Suprapubic skin (tissue), 4 donors: Measurements from ENCODE around the gene KLF9. TPM values are rescaled to one million over a fixed set of nuclear protein-coding genes. Genes with fewer than 3 reads are reported as not detected.

Source experiments
- DNase-seq, 2 donors: peaks; one replicate each; pipeline ENCODE4 v3.0.0-alpha.2; 2019; ENCODE audit warnings: low spot score in 2 of 2
- H3K27ac ChIP-seq: fragments of 200-600 bp; sonication (generic); one replicate; pipeline ENCODE4 v1.5.1; 2019
- H3K27me3 ChIP-seq: fragments of 200-600 bp; sonication (generic); one replicate; pipeline ENCODE4 v1.5.1; 2019
- H3K36me3 ChIP-seq: fragments of 200-600 bp; sonication (generic); one replicate; pipeline ENCODE4 v1.5.1; 2019
- H3K4me1 ChIP-seq: fragments of 200-600 bp; sonication (generic); one replicate; pipeline ENCODE4 v1.5.1; 2019
- H3K4me3 ChIP-seq: fragments of 200-600 bp; sonication (generic); one replicate; pipeline ENCODE4 v1.5.1; 2019; ENCODE audit warnings: mild to moderate bottlenecking
- H3K9me3 ChIP-seq: fragments of 200-600 bp; sonication (generic); one replicate; pipeline ENCODE4 v1.5.1; 2019
- EP300 ChIP-seq: sonication (generic); formaldehyde crosslinking; IDR thresholded peaks from one replicate; pipeline ENCODE4 v1.6.1; 2017; ENCODE audit warnings: antibody characterized with exemption
- POLR2A ChIP-seq, 2 donors: fragments of 450-650 bp; IDR thresholded peaks; one replicate each; pipeline ENCODE4 v1.6.1; 2017; ENCODE audit warnings: antibody characterized with exemption in 2 of 2, mild to moderate bottlenecking in 2 of 2, moderate library complexity in 2 of 2
- POLR2AphosphoS5 ChIP-seq, 3 donors: sonication (generic); formaldehyde crosslinking; IDR thresholded peaks; one replicate each; pipeline ENCODE4 v1.6.1; 2017; ENCODE audit warnings: antibody characterized with exemption in 3 of 3
- WGBS: methylation state at CpG from one replicate; pipeline ENCODE4 v1.1.5; 2018; 5-methylcytosine and 5-hydroxymethylcytosine counted together
- total RNA-seq, 4 donors: library from RNA; depleted of rRNA; stranded (reverse); fragments of >200 nt; gene quantifications; one replicate each; pipeline ENCODE4 v1.1.0, GENCODE V29; 2016
- TF ChIP-seq, protein P1 (sequence below), 2 donors: fragments of 200-600 bp in 1 of 2; fragments of 450-650 bp in 1 of 2; sonication (generic) in 1 of 2; IDR thresholded peaks; one replicate each; pipeline ENCODE4 v1.5.1; 2016 to 2019; ENCODE audit warnings: antibody characterized with exemption in 2 of 2, mild to moderate bottlenecking in 1 of 2, moderate library complexity in 1 of 2

KLF9 gene
- total RNA-seq, 4 donors from 2014 or later: 90.0 to 118 (median 109) TPM

DNA sequence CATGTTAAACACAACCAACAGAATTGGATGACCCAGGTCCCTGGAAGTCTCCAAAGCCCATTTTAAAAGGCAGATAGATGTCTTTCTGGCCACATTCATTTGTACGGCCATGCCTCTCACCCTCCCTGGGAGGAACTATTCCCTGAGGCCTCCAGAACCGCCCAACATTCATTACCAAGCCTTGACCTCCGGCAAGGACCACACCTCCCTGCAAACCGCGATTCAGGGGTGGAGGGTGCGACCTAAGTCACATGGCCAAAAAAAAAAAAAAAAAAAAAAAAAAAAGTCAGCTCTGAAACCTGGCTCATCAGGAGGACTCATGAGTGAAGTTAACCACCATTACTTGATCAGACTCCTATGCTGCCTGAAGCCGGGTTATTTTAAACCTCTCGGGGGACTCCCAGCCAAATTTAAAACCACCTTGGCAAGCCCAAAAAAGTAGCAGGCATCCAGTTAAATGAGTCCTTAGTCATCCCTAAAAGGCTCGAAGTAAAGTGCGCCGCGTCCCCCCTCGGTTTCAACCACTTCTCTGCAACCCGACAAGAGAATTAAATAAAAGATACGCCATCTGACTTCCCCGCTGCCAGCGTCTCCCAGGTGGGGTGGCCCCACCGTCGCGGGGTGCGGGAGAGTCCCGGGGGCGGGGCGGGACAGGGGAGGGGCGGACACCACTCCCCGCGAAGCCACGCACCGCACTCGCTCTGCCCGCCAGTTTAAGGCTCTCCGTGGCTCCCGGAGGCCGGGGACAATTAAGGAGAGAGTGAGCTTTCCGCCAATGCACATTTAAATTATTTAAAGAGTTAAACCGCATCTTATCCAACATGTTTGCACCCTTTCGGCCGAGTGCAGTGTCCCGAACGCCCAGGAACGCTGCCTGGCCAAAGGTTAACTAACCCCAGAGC is 2.3 kb downstream of the KLF9 start:
- Histone ChIP-seq H3K27me3 (no peaks in the 10 kb centered on the region), H3K4me1 (peaks cover 52% of the 10 kb centered on the region), H3K4me3 (peak overlapping the region; percentile 98), H3K27ac (peak overlapping the region; percentile 100), H3K9me3 (no peaks in the 10 kb centered on the region), H3K36me3 (peaks cover 6% of the 10 kb centered on the region)
- TF ChIP-seq EP300 (no peak), POLR2AphosphoS5 (IDR thresholded peaks at IDR 0.05) (peak in 2 of 3 donors; percentile 48), POLR2A (IDR thresholded peaks at IDR 0.05) (no peak)
- TF ChIP-seq, protein P1, sequence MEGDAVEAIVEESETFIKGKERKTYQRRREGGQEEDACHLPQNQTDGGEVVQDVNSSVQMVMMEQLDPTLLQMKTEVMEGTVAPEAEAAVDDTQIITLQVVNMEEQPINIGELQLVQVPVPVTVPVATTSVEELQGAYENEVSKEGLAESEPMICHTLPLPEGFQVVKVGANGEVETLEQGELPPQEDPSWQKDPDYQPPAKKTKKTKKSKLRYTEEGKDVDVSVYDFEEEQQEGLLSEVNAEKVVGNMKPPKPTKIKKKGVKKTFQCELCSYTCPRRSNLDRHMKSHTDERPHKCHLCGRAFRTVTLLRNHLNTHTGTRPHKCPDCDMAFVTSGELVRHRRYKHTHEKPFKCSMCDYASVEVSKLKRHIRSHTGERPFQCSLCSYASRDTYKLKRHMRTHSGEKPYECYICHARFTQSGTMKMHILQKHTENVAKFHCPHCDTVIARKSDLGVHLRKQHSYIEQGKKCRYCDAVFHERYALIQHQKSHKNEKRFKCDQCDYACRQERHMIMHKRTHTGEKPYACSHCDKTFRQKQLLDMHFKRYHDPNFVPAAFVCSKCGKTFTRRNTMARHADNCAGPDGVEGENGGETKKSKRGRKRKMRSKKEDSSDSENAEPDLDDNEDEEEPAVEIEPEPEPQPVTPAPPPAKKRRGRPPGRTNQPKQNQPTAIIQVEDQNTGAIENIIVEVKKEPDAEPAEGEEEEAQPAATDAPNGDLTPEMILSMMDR (IDR thresholded peaks at IDR 0.05): no peak
- DNase-seq: peak; percentile 86 to 88
- 3% methylated on average over 41 of the region's 41 CpGs for WGBS

DNA sequence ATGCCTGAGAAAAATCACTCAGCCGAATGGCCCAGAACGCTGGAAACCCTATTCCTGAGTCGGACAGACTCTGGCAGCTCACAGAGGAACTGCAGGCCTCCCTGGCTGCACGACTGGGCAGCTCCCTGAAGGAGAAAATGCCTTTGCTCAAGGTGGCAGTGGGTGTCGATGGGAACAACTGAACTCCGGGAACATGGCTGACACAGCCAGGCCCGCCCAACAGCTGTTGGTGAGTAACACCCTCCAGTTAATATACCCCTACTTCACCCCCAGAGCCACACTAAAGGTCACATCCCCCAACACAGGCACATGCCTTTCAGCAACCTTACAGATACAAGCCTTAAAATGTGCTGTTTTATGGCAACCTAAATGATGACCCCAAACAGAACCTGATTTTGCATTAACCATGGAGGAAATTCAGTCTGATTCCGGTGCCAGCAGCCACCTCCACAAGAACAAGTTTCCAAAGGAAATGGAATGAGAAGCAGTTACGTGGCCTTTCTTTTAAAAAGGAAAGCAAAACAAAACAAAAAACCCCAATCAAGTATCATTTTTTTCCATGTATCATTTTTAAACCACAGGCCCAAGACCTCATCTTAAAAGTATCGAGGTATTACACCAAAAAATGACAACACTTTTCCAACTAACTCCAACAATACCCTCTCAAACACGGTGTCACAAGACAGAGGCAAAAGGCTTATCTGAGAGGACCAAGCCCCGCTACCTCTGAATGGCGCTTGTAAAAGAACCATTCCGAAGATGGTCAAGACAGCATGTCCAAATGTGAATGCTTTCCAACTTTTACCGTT is 3.1 kb downstream of the KLF9 start:
- peak overlapping the region; percentile 98 for H3K4me3 ChIP-seq
- H3K4me1 ChIP-seq: peaks cover 52% of the 10 kb centered on the region
- no peaks in the 10 kb centered on the region for H3K9me3 ChIP-seq
- peak; percentile 82 to 85 for DNase-seq
- 5% methylated on average over 13 of the region's 15 CpGs for WGBS
- no peaks in the 10 kb centered on the region for H3K27me3 ChIP-seq
- TF ChIP-seq POLR2AphosphoS5 (IDR thresholded peaks at IDR 0.05) (peak; percentile 13 to 91 (median 77)), EP300 (no peak), POLR2A (IDR thresholded peaks at IDR 0.05) (peak in 1 of 2 donors; percentile 88)
- TF ChIP-seq, protein P1 (IDR thresholded peaks at IDR 0.05): no peak
- peaks cover 6% of the 10 kb centered on the region for H3K36me3 ChIP-seq
- peak overlapping the region; percentile 100 for H3K27ac ChIP-seq

DNA sequence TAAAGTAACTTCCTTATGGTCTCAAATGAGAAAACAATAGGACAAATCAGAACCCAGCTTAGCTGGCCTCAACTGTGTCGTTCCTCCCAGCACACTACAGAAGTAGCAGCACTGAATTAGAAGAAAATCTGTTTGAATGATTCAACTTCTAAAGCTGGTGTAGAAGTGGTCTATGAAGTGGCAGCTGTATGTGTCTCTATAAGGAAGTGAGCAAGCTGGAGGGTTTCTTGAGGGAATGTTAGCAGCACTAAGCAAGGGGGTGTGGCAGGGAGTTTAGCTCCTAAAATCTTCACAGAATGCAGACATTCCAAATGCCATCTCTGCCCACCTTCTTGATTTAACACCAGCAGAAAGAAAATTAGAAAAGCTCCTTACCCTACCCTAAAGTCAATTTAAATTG is 4.1 kb downstream of the KLF9 start:
- DNase-seq: peak in 1 of 2 donors; percentile 26
- Histone ChIP-seq H3K4me3 (peak overlapping the region; percentile 98), H3K36me3 (peaks cover 6% of the 10 kb centered on the region), H3K9me3 (no peaks in the 10 kb centered on the region), H3K27me3 (no peaks in the 10 kb centered on the region), H3K27ac (peak overlapping the region; percentile 100), H3K4me1 (peaks cover 52% of the 10 kb centered on the region)
- TF ChIP-seq EP300 (no peak), POLR2A (IDR thresholded peaks at IDR 0.05) (no peak), POLR2AphosphoS5 (IDR thresholded peaks at IDR 0.05) (no peak)
- TF ChIP-seq, protein P1 (IDR thresholded peaks at IDR 0.05): no peak
- WGBS: 4% methylated on average over 1 of the region's 1 CpG

DNA sequence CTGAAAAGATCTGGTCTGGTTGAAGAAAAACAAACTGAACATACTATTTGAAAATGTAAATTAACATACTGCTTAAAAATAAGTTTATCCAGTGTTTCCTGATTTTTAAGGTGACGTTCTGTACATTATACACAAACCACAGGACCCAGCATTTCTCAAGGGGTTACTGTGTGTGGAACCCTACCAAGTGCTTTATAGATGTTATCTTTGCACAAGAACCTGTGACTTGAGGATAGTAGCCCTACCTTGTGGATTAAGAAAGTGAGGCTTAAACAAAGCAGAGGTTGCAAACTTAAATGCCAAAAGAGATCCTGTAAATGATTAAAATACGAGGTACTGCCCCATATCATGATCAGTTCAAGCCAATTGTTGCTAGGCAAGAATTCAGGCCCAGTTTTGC is 4.7 kb downstream of the KLF9 start:
- no peak for DNase-seq
- H3K27me3 ChIP-seq: no peaks in the 10 kb centered on the region
- peak overlapping the region; percentile 98 for H3K4me3 ChIP-seq
- H3K27ac ChIP-seq: peak overlapping the region; percentile 100
- TF ChIP-seq POLR2A (IDR thresholded peaks at IDR 0.05) (no peak), EP300 (no peak), POLR2AphosphoS5 (IDR thresholded peaks at IDR 0.05) (no peak)
- TF ChIP-seq, protein P1 (IDR thresholded peaks at IDR 0.05): no peak
- peaks cover 6% of the 10 kb centered on the region for H3K36me3 ChIP-seq
- peaks cover 52% of the 10 kb centered on the region for H3K4me1 ChIP-seq
- WGBS: 17% methylated on average over 2 of the region's 2 CpGs
- no peaks in the 10 kb centered on the region for H3K9me3 ChIP-seq
